Smooth muscle cell (in vitro differentiated cells): Measurements from ENCODE around the gene RBM5. TPM values are rescaled to one million over a fixed set of nuclear protein-coding genes. Genes with fewer than 3 reads are reported as not detected.

Experiments used
- DNase-seq: peaks from one replicate; lab custom pipeline; 2025; ENCODE audit not compliant: unreplicated experiment; lab: John Stamatoyannopoulos, UW
- H2AFZ ChIP-seq: fragments of 200-600 bp; sonication (generic); 2 replicates; pipeline ENCODE4 v1.6.0; 2016; ENCODE audit warnings: antibody characterized with exemption, low read depth, mild to moderate bottlenecking
- H3F3A ChIP-seq: fragments of 200-600 bp; sonication (generic); 2 replicates; pipeline ENCODE4 v1.6.0; 2017; ENCODE audit warnings: antibody characterized with exemption, low read depth
- H3K27ac ChIP-seq: fragments of 200-600 bp; sonication (generic); 2 replicates; pipeline ENCODE4 v1.5.1; 2016; ENCODE audit warnings: low read depth, mild to moderate bottlenecking
- H3K27me3 ChIP-seq: fragments of 200-600 bp; sonication (generic); 2 replicates; pipeline ENCODE4 v1.6.1; 2016; ENCODE audit warnings: low read depth, mild to moderate bottlenecking
- H3K36me3 ChIP-seq: fragments of 200-600 bp; sonication (generic); 2 replicates; pipeline ENCODE4 v1.5.1; 2016; ENCODE audit warnings: low read depth
- H3K4me1 ChIP-seq: fragments of 200-600 bp; sonication (generic); 2 replicates; pipeline ENCODE4 v1.5.1; 2016; ENCODE audit warnings: low read depth
- H3K4me2 ChIP-seq: fragments of 200-600 bp; sonication (generic); 2 replicates; pipeline ENCODE4 v1.6.0; 2016; ENCODE audit warnings: mild to moderate bottlenecking
- H3K4me3 ChIP-seq: fragments of 200-600 bp; sonication (generic); 2 replicates; pipeline ENCODE4 v1.5.1; 2016; ENCODE audit warnings: mild to moderate bottlenecking
- H3K79me2 ChIP-seq: fragments of 200-600 bp; sonication (generic); 2 replicates; pipeline ENCODE4 v1.6.0; 2016; ENCODE audit warnings: low read depth, mild to moderate bottlenecking
- H3K9ac ChIP-seq: fragments of 200-600 bp; sonication (generic); 2 replicates; pipeline ENCODE4 v1.6.0; 2016; ENCODE audit warnings: low read depth
- H3K9me3 ChIP-seq: fragments of 200-600 bp; sonication (generic); replicated peaks from 2 replicates; pipeline ENCODE4 v1.5.1; 2016; ENCODE audit warnings: low read depth
- H4K20me1 ChIP-seq: fragments of 200-600 bp; sonication (generic); 2 replicates; pipeline ENCODE4 v1.6.0; 2016; ENCODE audit warnings: low read depth
- CTCF ChIP-seq: fragments of 200-600 bp; sonication (generic); IDR thresholded peaks from 2 replicates; pipeline ENCODE4 v1.5.1; 2017; ENCODE audit warnings: borderline replicate concordance, mild to moderate bottlenecking, antibody characterized with exemption; ENCODE audit not compliant: insufficient read depth, poor library complexity, severe bottlenecking
- WGBS: methylation state at CpG from one replicate; pipeline ENCODE4 v1.1.7; 2016; ENCODE audit warnings: low lambda C conversion rate; 5-methylcytosine and 5-hydroxymethylcytosine counted together
- polyA plus RNA-seq: library from polyadenylated mRNA; unstranded; fragments of >200 nt; fragmentation: Nextera tagmentation; extraction: Ambion mirVana; gene quantifications from 2 replicates; pipeline ENCODE4 v1.2.1, GENCODE V29; 2016
- total RNA-seq: library from RNA; depleted of rRNA; stranded (reverse); fragments of >200 nt; gene quantifications from 2 replicates; pipeline ENCODE4 v1.2.3, GENCODE V29; 2014

The RBM5 gene
- total and polyA plus RNA-seq, 2 experiments from 2014 or later: 56.0 to 151 TPM

GRCh38 chr3:50157827-50158529, 69.3 kb downstream of the RBM5 start:
- Histone ChIP-seq H3K9me3 (no peaks in the 10 kb centered on the region), H3K36me3 (no peaks in the 10 kb centered on the region), H3K4me2 (peak overlapping the region; percentile 91), H4K20me1 (peaks cover 9% of the 10 kb centered on the region), H3F3A (no peaks in the 10 kb centered on the region), H3K4me1 (peaks cover 23% of the 10 kb centered on the region), H3K27me3 (peaks cover 31% of the 10 kb centered on the region), H3K4me3 (no peak overlapping the region), H3K79me2 (no peaks in the 10 kb centered on the region), H2AFZ (no peak overlapping the region), H3K27ac (no peak overlapping the region), H3K9ac (no peak overlapping the region)
- no peak for DNase-seq
- WGBS: 80% methylated on average over 12 of the region's 12 CpGs
- no peak for TF ChIP-seq CTCF

- DNase-seq: no peak
- H3K79me2 ChIP-seq: no peaks in the 10 kb centered on the region
- peaks cover 29% of the 10 kb centered on the region for H3K27me3 ChIP-seq
- peaks cover 13% of the 10 kb centered on the region for H4K20me1 ChIP-seq
- H3K36me3 ChIP-seq: no peaks in the 10 kb centered on the region
- H3K9me3 ChIP-seq: no peaks in the 10 kb centered on the region
- no peak overlapping the region for H3K9ac ChIP-seq
- H3K4me3 ChIP-seq: no peak overlapping the region
- no peak overlapping the region for H3K4me2 ChIP-seq
- peaks cover 23% of the 10 kb centered on the region for H3K4me1 ChIP-seq
- no peaks in the 10 kb centered on the region for H3F3A ChIP-seq
- TF ChIP-seq CTCF: no peak
- H2AFZ ChIP-seq: no peak overlapping the region
- WGBS: 92% methylated on average over 10 of the region's 10 CpGs
- no peak overlapping the region for H3K27ac ChIP-seq
These were observed 69.9 kb downstream of the RBM5 start for GRCh38 chr3:50158530-50159146.

- no peak overlapping the region for H2AFZ ChIP-seq
- WGBS: 82% methylated on average over 7 of the region's 7 CpGs
- no peak overlapping the region for H3K4me3 ChIP-seq
- H3K27ac ChIP-seq: no peak overlapping the region
- no peaks in the 10 kb centered on the region for H3K79me2 ChIP-seq
- no peak overlapping the region for H3K9ac ChIP-seq
- peaks cover 26% of the 10 kb centered on the region for H3K4me1 ChIP-seq
- TF ChIP-seq CTCF: no peak
- H3K9me3 ChIP-seq: no peaks in the 10 kb centered on the region
- H3F3A ChIP-seq: no peaks in the 10 kb centered on the region
- no peak for DNase-seq
- peaks cover 24% of the 10 kb centered on the region for H4K20me1 ChIP-seq
- no peaks in the 10 kb centered on the region for H3K36me3 ChIP-seq
- peaks cover 16% of the 10 kb centered on the region for H3K27me3 ChIP-seq
- H3K4me2 ChIP-seq: no peak overlapping the region
These were observed 71.9 kb downstream of the RBM5 start for GRCh38 chr3:50160561-50160983.
